WTC11 (cell line): ENCODE measurements around the gene REL. TPM values are rescaled to one million over a fixed set of nuclear protein-coding genes. Genes with fewer than 3 reads are reported as not detected.

Source experiments
- ATAC-seq: fragments of 200-7000 bp; cut with Tn5 transposase; 2 replicates; pipeline ENCODE4 v1.10.0; 2021; ENCODE audit warnings: mild to moderate bottlenecking, moderate library complexity
- CTCF ChIA-PET: fragments of 300-600 bp; sonication (Branson Sonifier 250); formaldehyde crosslinking; loops from one replicate; lab custom pipeline; 2021; ENCODE audit warnings: antibody characterized with exemption; lab: Charles Lee
- POLR2A ChIA-PET: fragments of 350-600 bp; sonication (Branson Sonifier 250); formaldehyde crosslinking; loops from one replicate; lab custom pipeline; 2021; ENCODE audit warnings: antibody characterized with exemption; lab: Charles Lee
- DNase-seq: peaks from one replicate; pipeline ENCODE4 v3.0.0; 2021; ENCODE audit warnings: low spot score
- H3K27ac Mint-ChIP-seq: 2 replicates; pipeline ENCODE4 v1.8.0; 2021; ENCODE audit warnings: mixed read lengths
- H3K27me3 Mint-ChIP-seq: 2 replicates; pipeline ENCODE4 v1.8.0; 2021; ENCODE audit warnings: low read depth, mild to moderate bottlenecking, moderate library complexity, mixed read lengths
- H3K36me3 Mint-ChIP-seq: 2 replicates; pipeline ENCODE4 v1.8.0; 2021; ENCODE audit warnings: mixed read lengths
- H3K4me1 Mint-ChIP-seq: 2 replicates; pipeline ENCODE4 v1.8.0; 2022; ENCODE audit warnings: mixed read lengths
- H3K4me3 Mint-ChIP-seq: 2 replicates; pipeline ENCODE4 v1.8.0; 2021; ENCODE audit warnings: mild to moderate bottlenecking, moderate library complexity, mixed read lengths
- H3K9me3 Mint-ChIP-seq: 2 replicates; pipeline ENCODE4 v1.8.0; 2021; ENCODE audit warnings: mixed read lengths
- EMX1 ChIP-seq: fragments of 250-450 bp; sonication (Bioruptor Pico); IDR thresholded peaks from 2 replicates; pipeline ENCODE4 v1.8.0; 2021; ENCODE audit warnings: mild to moderate bottlenecking
- ETV6 ChIP-seq: sonication (generic); formaldehyde crosslinking; IDR thresholded peaks from 2 replicates; pipeline ENCODE4 v1.8.1; 2022; ENCODE audit warnings: mild to moderate bottlenecking, missing genetic modification reagents
- GRHL2 ChIP-seq: fragments of 250-450 bp; sonication (Bioruptor Pico); IDR thresholded peaks from 2 replicates; pipeline ENCODE4 v1.8.0; 2022; ENCODE audit warnings: mild to moderate bottlenecking, moderate library complexity; ENCODE audit not compliant: insufficient replicate concordance, severe bottlenecking
- MXD4 ChIP-seq: fragments of 250-450 bp; sonication (Bioruptor Pico); IDR thresholded peaks from 2 replicates; pipeline ENCODE4 v1.8.0; 2021; ENCODE audit warnings: mild to moderate bottlenecking, moderate library complexity, borderline replicate concordance
- NFYB ChIP-seq: sonication (generic); formaldehyde crosslinking; conservative IDR thresholded peaks from 2 replicates; pipeline ENCODE4 v1.8.0; 2022; ENCODE audit warnings: low read depth, missing genetic modification reagents
- OVOL2 ChIP-seq: fragments of 250-450 bp; sonication (Bioruptor Pico); IDR thresholded peaks from 2 replicates; pipeline ENCODE4 v1.9.0; 2021; ENCODE audit warnings: mild to moderate bottlenecking, borderline replicate concordance
- TCF7 ChIP-seq: sonication (generic); formaldehyde crosslinking; IDR thresholded peaks from 2 replicates; pipeline ENCODE4 v1.8.0; 2022; ENCODE audit warnings: mild to moderate bottlenecking, low read depth, missing genetic modification reagents, moderate library complexity
- TEAD4 ChIP-seq: sonication (generic); formaldehyde crosslinking; IDR thresholded peaks from 2 replicates; pipeline ENCODE4 v1.8.0; 2022; ENCODE audit warnings: mild to moderate bottlenecking, missing genetic modification reagents
- ZBTB21 ChIP-seq: sonication (generic); formaldehyde crosslinking; IDR thresholded peaks from 2 replicates; pipeline ENCODE4 v1.8.1; 2023; ENCODE audit warnings: mild to moderate bottlenecking, missing genetic modification reagents, borderline replicate concordance
- ZNF263 ChIP-seq: sonication (generic); formaldehyde crosslinking; IDR thresholded peaks from 2 replicates; pipeline ENCODE4 v1.8.1; 2022; ENCODE audit warnings: low read depth, mild to moderate bottlenecking, moderate library complexity, missing genetic modification reagents
- total RNA-seq: library from RNA; stranded (reverse); gene quantifications from 3 replicates; pipeline ENCODE4 v1.2.3, GENCODE V29; 2021
- TF ChIP-seq, protein P1 (sequence below): sonication (generic); formaldehyde crosslinking; IDR thresholded peaks from 2 replicates; pipeline ENCODE4 v1.8.1; 2023; ENCODE audit warnings: mild to moderate bottlenecking, missing genetic modification reagents, borderline replicate concordance
- TF ChIP-seq, protein P2 (sequence below): sonication (generic); formaldehyde crosslinking; IDR thresholded peaks from 2 replicates; pipeline ENCODE4 v1.8.1; 2023; ENCODE audit warnings: mild to moderate bottlenecking, missing genetic modification reagents, moderate library complexity
- TF ChIP-seq, protein P3 (sequence below): sonication (generic); formaldehyde crosslinking; IDR thresholded peaks from 2 replicates; pipeline ENCODE4 v1.8.0; 2022; ENCODE audit warnings: missing genetic modification reagents
- TF ChIP-seq, protein P4 (sequence below): fragments of 250-450 bp; sonication (Bioruptor Pico); IDR thresholded peaks from 2 replicates; pipeline ENCODE4 v1.8.0; 2021; ENCODE audit warnings: mild to moderate bottlenecking
- TF ChIP-seq, protein P5 (sequence below): sonication (generic); formaldehyde crosslinking; IDR thresholded peaks from 2 replicates; pipeline ENCODE4 v1.8.1; 2023; ENCODE audit warnings: mild to moderate bottlenecking, missing genetic modification reagents, moderate library complexity
- TF ChIP-seq, protein P6 (sequence below): sonication (generic); formaldehyde crosslinking; IDR thresholded peaks from 2 replicates; pipeline ENCODE4 v1.8.1; 2022; ENCODE audit warnings: mild to moderate bottlenecking, missing genetic modification reagents, moderate library complexity, borderline replicate concordance

The REL gene
- total RNA-seq, 1 experiment from 2014 or later, result 8.4 TPM

DNA sequence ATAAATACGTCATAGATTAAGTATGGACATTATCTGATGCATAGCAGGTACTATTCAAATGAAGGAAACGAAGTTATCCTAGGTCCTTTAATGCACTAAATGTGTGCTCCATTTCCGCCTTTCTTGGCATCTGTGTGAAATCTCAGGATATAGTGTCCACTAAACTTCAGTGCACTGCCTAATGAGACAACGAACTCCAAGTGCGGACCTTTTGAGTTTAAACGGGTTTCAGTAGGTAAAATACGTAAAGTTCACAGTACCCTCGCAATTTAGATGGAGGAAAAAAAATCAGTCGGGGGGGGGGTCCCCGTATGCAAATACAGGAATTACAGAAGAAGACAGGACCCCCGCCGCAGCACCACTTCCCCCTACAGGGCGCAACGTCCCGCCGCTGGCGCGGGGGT, 729 bp upstream of the REL start:
- no peaks in the 10 kb centered on the region for H3K9me3 Mint-ChIP-seq
- ChIA-PET CTCF (interaction anchor here (0.9 to 2.7 kb wide), 2 partner anchors 85 to 118 kb away, joined by 3 to 13 read pairs; no protein-coding TSS in a partner anchor), POLR2A (interaction anchor here (0.8 kb wide), 2 partner anchors 72 to 125 kb away, joined by 3 read pairs; partner anchors contain the start of gene PAPOLG)
- H3K27ac Mint-ChIP-seq, result peak overlapping the region; percentile 95
- peak overlapping the region; percentile 90 for H3K4me3 Mint-ChIP-seq
- ATAC-seq, result no peak
- H3K4me1 Mint-ChIP-seq, result peaks cover 30% of the 10 kb centered on the region
- DNase-seq, result no peak
- peaks cover 8% of the 10 kb centered on the region for H3K27me3 Mint-ChIP-seq
- H3K36me3 Mint-ChIP-seq, result no peaks in the 10 kb centered on the region
- TF ChIP-seq TEAD4 (no peak), ZNF263 (CRISPR knock-in tag) (no peak), GRHL2 (CRISPR knock-in tag) (no peak)
- TF ChIP-seq, protein P1, sequence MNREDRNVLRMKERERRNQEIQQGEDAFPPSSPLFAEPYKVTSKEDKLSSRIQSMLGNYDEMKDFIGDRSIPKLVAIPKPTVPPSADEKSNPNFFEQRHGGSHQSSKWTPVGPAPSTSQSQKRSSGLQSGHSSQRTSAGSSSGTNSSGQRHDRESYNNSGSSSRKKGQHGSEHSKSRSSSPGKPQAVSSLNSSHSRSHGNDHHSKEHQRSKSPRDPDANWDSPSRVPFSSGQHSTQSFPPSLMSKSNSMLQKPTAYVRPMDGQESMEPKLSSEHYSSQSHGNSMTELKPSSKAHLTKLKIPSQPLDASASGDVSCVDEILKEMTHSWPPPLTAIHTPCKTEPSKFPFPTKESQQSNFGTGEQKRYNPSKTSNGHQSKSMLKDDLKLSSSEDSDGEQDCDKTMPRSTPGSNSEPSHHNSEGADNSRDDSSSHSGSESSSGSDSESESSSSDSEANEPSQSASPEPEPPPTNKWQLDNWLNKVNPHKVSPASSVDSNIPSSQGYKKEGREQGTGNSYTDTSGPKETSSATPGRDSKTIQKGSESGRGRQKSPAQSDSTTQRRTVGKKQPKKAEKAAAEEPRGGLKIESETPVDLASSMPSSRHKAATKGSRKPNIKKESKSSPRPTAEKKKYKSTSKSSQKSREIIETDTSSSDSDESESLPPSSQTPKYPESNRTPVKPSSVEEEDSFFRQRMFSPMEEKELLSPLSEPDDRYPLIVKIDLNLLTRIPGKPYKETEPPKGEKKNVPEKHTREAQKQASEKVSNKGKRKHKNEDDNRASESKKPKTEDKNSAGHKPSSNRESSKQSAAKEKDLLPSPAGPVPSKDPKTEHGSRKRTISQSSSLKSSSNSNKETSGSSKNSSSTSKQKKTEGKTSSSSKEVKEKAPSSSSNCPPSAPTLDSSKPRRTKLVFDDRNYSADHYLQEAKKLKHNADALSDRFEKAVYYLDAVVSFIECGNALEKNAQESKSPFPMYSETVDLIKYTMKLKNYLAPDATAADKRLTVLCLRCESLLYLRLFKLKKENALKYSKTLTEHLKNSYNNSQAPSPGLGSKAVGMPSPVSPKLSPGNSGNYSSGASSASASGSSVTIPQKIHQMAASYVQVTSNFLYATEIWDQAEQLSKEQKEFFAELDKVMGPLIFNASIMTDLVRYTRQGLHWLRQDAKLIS (CRISPR knock-in tag), result no peak
- TF ChIP-seq, protein P2, sequence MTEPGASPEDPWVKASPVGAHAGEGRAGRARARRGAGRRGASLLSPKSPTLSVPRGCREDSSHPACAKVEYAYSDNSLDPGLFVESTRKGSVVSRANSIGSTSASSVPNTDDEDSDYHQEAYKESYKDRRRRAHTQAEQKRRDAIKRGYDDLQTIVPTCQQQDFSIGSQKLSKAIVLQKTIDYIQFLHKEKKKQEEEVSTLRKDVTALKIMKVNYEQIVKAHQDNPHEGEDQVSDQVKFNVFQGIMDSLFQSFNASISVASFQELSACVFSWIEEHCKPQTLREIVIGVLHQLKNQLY (CRISPR knock-in tag), result no peak
- TF ChIP-seq, protein P3, sequence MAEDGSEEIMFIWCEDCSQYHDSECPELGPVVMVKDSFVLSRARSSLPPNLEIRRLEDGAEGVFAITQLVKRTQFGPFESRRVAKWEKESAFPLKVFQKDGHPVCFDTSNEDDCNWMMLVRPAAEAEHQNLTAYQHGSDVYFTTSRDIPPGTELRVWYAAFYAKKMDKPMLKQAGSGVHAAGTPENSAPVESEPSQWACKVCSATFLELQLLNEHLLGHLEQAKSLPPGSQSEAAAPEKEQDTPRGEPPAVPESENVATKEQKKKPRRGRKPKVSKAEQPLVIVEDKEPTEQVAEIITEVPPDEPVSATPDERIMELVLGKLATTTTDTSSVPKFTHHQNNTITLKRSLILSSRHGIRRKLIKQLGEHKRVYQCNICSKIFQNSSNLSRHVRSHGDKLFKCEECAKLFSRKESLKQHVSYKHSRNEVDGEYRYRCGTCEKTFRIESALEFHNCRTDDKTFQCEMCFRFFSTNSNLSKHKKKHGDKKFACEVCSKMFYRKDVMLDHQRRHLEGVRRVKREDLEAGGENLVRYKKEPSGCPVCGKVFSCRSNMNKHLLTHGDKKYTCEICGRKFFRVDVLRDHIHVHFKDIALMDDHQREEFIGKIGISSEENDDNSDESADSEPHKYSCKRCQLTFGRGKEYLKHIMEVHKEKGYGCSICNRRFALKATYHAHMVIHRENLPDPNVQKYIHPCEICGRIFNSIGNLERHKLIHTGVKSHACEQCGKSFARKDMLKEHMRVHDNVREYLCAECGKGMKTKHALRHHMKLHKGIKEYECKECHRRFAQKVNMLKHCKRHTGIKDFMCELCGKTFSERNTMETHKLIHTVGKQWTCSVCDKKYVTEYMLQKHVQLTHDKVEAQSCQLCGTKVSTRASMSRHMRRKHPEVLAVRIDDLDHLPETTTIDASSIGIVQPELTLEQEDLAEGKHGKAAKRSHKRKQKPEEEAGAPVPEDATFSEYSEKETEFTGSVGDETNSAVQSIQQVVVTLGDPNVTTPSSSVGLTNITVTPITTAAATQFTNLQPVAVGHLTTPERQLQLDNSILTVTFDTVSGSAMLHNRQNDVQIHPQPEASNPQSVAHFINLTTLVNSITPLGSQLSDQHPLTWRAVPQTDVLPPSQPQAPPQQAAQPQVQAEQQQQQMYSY, result no peak
- TF ChIP-seq, all 79 proteins: peak for 0

DNA sequence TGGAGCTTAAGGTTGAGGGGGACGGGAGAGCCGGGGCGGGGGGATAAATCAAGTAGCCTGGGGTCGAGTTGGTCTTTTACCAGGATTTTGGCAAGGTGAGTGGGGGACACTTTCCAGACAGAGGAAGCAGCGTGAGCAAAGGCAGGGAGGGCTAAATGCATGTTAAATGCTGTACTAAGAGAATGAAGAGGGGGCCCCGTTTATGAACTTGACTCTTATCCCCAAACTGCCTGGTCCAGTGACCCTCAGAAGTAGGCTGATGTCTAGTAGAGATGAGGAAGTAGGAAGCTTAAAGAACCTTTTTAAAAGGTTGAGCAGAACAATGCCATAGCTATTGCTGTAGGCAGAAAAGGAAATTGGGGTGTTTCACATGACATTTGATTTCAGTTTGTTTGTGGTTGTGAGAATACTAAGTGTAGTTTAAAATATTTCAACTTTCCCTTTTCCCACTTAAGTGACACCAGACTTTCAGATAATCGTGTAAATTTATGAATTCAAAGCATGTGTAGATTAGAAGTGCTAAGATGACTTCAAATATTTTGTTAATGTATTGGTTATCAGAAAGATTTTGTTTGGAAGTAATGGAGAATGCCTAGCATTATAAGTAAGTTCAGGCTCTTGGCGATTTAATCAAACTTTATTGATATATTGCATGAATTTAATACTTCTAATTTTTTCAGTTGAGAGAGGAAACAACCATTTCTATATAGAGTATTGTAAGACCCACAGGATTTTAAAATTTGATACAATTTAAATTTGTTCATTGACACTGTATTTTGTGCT, 1.8 kb downstream of the REL start:
- no peaks in the 10 kb centered on the region for H3K9me3 Mint-ChIP-seq
- no peak for DNase-seq
- no peak for ATAC-seq
- POLR2A ChIA-PET, result interaction anchor here (0.6 to 1.0 kb wide), 2 partner anchors 126 to 344 kb away, joined by 3 to 4 read pairs; no protein-coding TSS in a partner anchor
- H3K27me3 Mint-ChIP-seq, result peaks cover 8% of the 10 kb centered on the region
- H3K4me1 Mint-ChIP-seq, result peaks cover 36% of the 10 kb centered on the region
- H3K36me3 Mint-ChIP-seq, result no peaks in the 10 kb centered on the region
- peak overlapping the region; percentile 87 for H3K4me3 Mint-ChIP-seq
- peak overlapping the region; percentile 14; the same call in 1 of the 2 replicates for H3K27ac Mint-ChIP-seq
- CTCF ChIA-PET, result interaction anchor here (0.6 to 2.7 kb wide), 2 partner anchors 95 to 115 kb away, joined by 3 to 13 read pairs; no protein-coding TSS in a partner anchor
- TF ChIP-seq, protein P1 (CRISPR knock-in tag), result no peak
- no peak for TF ChIP-seq ETV6
- no peak for TF ChIP-seq OVOL2 (CRISPR knock-in tag)
- TF ChIP-seq, protein P4, sequence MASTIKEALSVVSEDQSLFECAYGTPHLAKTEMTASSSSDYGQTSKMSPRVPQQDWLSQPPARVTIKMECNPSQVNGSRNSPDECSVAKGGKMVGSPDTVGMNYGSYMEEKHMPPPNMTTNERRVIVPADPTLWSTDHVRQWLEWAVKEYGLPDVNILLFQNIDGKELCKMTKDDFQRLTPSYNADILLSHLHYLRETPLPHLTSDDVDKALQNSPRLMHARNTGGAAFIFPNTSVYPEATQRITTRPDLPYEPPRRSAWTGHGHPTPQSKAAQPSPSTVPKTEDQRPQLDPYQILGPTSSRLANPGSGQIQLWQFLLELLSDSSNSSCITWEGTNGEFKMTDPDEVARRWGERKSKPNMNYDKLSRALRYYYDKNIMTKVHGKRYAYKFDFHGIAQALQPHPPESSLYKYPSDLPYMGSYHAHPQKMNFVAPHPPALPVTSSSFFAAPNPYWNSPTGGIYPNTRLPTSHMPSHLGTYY (CRISPR knock-in tag), result no peak
- TF ChIP-seq MXD4 (CRISPR knock-in tag), result no peak
- TF ChIP-seq GRHL2 (CRISPR knock-in tag), result no peak
- TF ChIP-seq TCF7 (CRISPR knock-in tag), result no peak
- TF ChIP-seq, protein P5, sequence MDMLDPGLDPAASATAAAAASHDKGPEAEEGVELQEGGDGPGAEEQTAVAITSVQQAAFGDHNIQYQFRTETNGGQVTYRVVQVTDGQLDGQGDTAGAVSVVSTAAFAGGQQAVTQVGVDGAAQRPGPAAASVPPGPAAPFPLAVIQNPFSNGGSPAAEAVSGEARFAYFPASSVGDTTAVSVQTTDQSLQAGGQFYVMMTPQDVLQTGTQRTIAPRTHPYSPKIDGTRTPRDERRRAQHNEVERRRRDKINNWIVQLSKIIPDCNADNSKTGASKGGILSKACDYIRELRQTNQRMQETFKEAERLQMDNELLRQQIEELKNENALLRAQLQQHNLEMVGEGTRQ (CRISPR knock-in tag), result no peak
- TF ChIP-seq EMX1 (CRISPR knock-in tag), result no peak
- TF ChIP-seq, protein P6, sequence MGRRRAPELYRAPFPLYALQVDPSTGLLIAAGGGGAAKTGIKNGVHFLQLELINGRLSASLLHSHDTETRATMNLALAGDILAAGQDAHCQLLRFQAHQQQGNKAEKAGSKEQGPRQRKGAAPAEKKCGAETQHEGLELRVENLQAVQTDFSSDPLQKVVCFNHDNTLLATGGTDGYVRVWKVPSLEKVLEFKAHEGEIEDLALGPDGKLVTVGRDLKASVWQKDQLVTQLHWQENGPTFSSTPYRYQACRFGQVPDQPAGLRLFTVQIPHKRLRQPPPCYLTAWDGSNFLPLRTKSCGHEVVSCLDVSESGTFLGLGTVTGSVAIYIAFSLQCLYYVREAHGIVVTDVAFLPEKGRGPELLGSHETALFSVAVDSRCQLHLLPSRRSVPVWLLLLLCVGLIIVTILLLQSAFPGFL (CRISPR knock-in tag), result no peak
- no peak for TF ChIP-seq ZBTB21 (CRISPR knock-in tag)
- TF ChIP-seq NFYB (CRISPR knock-in tag), result no peak
